ENCODE data around the gene PDE11A.

The PDE11A gene

GRCh38 chr2:177592397-177592796, 480.2 kb downstream of the PDE11A start:
- no peak for DNase-seq

DNA sequence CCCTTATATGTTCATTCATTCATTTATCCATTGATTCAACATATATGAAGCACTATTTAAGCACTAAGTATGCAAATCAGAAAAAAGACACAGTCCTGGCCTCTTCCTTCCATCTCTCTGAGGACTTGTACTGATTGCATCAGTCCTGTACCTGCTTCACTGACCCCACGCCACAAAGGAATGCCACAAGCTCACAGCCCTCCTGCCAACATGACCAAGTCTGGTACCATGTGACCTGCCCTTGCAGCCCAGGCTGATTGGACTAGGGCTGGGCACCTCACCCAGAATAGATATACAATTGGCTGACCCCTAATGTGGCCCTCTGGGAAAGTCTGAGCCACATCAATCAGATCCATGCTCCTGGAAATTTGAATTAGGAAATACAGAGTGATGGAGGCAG, 483.4 kb downstream of the PDE11A start:
- DNase-seq: no peak

DNA sequence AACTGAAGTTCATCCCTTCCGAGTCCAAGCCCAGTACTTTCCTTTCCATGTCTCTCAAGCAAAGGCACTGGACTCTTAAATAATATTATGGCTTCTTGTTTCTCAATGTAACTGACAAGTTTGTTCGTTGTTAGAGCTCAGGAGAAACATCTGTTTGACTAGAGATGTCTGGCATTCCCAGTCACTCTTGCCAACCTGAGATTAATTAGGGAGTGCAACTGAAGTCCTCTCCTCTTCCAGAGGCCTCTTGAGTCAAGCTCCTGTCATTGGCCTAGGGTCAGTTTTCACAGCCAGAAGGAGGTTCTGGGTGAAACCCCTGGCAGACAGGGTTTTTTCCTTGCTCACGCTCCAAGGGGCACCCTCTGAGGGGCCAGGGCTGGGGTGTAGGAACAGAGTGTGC, 483.9 kb downstream of the PDE11A start:
- no peak for DNase-seq

DNA sequence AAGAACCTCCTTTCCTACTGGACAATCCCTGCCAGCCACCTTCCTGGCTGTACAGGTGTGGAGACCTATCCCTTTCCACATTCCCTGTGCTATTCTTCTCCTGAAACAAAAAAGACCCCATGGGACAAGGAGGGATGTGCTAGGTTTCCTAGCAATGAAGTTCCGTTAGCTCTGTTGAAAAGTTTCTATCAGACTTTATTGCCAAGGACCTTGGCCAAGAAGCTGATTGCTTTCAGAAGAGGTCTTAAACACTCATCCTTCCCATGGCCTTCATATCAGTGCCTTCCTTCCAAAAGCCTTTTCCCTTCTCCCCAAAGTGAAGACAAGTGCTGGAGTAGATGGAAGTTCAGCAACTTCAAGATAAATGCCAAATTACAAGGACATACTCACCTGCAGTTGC, 485.2 kb downstream of the PDE11A start:
- DNase-seq: no peak

DNA sequence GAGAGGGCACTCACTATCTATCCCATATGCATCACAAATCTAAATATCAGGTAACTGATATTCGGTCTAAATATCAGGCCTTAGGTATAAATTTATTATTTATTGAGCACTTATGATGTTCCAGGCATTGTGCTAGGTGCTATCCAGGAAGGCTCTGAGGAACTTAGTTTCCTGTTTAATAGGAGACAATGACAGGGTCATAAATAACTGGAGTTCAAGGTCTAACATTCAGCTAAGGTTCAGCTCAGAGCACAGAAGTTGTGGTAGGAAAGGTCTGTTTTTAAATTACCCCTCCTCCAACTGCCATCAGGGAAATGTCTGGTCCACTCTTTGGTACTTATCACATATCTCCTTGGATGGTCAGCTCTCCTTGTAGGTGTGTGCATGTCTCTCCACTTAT, 486.4 kb downstream of the PDE11A start:
- DNase-seq: no peak

DNA sequence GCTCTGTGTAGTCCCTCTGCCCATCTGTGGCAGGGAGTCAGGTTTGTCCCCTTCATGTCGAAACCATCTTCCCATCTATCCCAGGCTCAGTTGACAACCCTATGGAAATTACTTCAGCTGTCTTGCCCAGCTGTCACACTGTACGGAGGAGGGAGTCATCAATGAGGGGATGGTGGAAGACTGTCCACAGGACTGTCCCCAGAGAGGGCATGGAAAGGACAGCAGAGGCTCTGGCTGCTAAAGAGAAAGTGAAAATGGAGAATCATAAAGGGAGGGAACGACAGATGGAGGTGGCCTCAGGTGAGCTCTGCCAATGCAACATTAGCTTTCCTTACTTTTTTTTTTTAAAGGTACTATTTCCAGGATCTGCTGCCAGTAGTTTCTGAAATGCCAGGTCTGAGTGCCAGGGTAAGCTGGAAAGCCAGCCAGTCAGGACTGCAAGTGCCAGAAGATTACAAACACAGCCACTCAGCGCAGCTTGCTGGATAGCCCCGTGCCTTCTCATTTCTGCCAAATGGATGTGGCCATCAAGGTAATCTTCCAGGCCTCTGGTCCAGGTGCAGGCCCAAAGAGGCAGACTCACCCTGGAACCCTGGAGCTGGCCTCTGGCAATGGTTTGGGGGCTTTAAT, 487.2 kb downstream of the PDE11A start:
- no peak for DNase-seq

DNA sequence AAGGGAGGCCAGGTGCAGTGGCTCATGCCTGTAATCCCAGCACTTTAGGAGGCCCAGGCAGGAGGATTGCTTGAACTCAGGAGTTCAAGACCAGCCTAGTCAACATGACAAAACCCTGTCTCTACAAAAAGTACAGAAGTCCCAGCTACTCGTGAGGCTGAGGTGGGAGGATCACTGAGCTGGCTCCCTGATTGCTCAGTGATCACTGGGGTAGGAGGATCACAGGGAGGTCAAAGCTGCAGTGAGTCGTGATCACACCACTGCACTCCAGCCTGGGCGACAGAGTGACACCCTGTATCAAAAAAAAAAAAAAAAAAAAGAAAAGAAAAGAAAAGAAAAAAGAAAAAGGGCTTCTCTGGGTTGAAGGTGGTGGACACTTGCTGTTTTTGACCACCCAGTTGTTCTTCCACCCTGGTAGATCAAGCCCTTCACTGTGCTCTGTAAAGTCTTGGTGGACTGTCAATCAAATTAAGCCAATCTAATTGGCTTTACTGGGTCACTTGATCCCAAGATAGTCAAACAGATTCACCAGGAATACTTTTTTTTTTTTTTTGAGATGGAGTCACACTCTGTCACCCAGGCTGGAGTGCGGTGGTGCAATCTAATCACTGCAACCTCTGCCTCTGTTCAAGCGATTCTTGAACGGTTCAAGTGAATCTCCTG, 488.4 kb downstream of the PDE11A start:
- no peak for DNase-seq

DNA sequence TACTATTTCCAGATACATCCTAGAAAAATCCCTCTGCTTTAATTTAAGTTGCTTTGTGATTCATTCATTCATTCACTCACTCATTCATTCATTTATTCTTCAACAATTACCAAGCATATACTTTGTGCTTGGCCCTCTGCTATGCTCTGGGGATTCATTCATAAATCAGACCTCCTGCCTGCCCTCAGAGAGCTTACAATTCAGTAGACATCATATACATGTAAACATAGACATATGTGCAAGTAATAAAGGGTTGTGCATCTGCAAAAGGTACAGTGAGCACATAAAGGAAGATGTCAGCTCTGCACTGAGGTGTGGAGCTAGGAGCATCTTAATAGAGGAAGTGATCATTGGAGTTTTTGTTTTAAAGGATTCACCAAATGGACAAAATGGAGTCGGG, 490.6 kb downstream of the PDE11A start:
- no peak for DNase-seq

- DNase-seq: no peak
Observed at GRCh38 chr2:177579486-177580036, 493.0 kb downstream of the PDE11A start.

DNA sequence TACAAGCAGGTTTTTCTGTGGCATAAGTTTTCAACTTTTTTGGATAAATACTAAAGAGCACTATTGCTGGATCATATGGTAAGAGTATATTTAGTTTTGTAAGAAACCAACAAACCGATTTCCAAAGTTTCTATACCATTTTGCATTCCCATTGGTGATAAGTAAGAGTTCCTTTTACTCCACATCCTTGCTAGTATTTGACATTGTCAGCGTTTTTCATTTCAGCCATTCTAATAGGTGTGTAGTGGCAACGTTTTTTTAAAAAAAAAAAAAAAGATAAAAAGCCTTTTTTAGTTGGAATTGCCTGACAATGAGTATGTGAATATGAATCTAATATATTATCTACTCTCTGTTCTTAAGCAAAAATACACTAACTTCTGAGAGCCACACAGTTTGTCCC, 494.1 kb downstream of the PDE11A start:
- no peak for DNase-seq

DNA sequence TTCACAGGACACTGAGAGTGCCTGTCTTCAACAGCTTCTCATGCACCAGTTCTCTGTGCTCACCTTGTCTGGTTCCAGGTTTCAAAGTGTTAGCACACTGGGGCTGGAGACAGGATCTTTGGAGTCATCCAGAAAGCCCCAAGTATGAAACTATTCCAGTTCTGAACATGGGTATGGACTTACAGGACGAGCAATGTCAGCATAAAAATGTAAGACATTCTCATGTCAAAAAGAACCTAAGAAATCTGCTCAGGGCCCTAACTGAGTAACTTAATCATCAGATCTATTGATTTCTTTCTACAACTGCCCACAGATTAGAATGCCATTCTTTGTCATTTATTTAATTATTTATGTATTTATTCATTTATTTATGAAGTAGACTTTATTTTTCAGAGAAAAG, 495.5 kb downstream of the PDE11A start:
- DNase-seq: no peak

DNA sequence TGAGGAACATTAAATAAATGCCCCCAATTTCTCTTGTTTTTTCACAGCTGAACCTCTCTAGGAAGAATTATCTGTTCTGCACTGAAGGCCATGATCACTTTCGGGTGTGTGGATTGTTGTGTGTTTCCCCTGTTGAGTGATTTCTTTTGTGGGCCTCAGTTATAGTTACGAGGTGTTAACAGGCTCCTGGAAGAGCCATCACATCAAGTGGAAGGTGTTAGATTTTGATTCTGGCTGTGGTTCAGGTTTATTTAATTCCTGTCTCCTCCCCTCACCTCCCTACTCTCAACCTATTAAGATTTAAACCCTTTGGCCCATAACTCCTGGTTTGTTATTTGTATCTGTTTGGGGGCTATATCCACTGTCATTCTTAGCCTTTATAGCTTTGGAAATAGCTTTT, 497.2 kb downstream of the PDE11A start:
- no peak for DNase-seq

- DNase-seq: no peak
Observed at GRCh38 chr2:177574356-177574755, 498.2 kb downstream of the PDE11A start.

Data from stimulated activated naive CD4-positive, alpha-beta T cell treated with Interleukin-2 at 50 U/mL for 16 hours (primary cell).